Stimulated activated CD4-positive, alpha-beta T cell treated with anti-CD3 and anti-CD28 coated beads, Interleukin-1b, Interleukin-23, amount 100 ng/mL, for 24 hours (primary cell): ENCODE measurements around the gene SNRPA.
"Not testable (repeated sequence)": the region's sequence is repeated elsewhere in the genome, so short reads cannot be mapped to it uniquely, and the experiment has no call there.

Source experiments
- DNase-seq, 4 experiments: peaks; one replicate each; pipeline ENCODE4 v3.0.0-alpha.2; 2020; ENCODE audit warnings: low read depth in 4 of 4, low spot score in 1 of 4

SNRPA gene

DNA sequence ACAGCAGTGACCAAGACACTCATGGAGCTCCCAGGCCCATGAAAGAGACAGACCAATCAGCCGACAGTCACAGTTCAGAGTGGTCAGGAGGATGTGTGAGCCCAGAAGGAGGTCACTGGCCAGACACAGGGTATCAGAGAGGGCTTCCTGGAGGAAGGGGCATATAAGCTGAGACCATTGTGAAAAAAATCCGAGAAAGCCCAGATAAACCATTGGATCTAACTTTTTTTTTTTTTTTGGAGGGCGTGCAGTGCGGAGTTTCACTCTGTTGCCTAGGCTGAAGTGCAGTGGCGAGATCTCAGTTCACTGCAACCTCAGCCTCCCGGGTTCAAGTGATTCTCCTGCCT, 29.9 kb upstream of the SNRPA start:
- no peak for DNase-seq

- no peak for DNase-seq
These were observed 28.9 kb upstream of the SNRPA start for GRCh38 chr19:40721936-40722661.

DNA sequence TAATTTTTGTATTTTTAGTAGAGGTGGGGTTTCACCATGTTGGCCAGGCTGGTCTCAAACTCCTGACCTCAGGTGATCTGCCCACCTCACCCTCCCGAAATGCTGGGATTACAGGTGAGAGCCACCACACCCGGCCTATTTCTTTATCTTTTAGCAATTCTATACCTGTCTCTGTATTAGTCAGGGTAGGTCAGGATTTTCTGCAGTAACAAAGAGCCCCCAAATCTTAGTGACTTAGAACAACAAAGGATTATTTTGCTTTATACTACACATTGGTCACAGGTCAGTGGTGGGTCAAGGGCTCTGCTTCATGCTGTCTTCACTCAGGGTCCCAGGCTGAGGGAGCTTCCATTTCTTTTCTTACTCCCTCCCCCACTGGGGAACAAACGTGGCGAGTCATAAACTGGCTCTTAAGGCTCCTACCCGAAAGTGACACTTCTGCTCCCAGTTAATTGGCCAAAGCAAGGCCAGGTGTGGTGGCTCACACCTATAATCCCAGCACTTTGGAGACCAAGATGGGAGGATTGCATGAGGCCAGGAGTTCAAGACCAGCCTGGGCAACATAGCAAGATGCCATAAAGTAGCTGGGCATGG, 27.2 kb upstream of the SNRPA start:
- DNase-seq, result no peak

DNA sequence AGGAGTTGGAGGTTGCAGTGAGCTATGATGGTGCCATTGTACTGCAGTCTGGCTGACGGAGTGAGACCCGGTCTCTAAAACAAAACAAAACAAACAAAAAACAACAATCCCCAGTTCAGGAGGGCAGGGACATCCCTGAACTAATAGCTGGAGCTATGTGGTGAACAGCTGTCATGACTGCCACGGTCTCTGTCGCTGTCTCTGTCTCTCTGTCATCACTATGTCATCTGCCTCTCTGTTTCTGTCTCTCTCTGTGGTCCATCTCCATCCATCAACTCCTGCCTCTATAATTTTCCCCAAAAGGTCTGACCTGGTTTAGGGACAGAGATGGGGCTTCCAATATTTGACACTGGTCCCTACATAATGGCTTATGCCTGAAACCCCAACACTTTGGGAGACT, 26.7 kb upstream of the SNRPA start:
- DNase-seq, result no peak

GRCh38 chr19:40724855-40725254, 26.1 kb upstream of the SNRPA start:
- DNase-seq, result no peak

GRCh38 chr19:40726279-40726678, 24.7 kb upstream of the SNRPA start:
- no peak for DNase-seq

- not testable (repeated sequence) for DNase-seq
These were observed 20.9 kb upstream of the SNRPA start for GRCh38 chr19:40730065-40730464.

DNA sequence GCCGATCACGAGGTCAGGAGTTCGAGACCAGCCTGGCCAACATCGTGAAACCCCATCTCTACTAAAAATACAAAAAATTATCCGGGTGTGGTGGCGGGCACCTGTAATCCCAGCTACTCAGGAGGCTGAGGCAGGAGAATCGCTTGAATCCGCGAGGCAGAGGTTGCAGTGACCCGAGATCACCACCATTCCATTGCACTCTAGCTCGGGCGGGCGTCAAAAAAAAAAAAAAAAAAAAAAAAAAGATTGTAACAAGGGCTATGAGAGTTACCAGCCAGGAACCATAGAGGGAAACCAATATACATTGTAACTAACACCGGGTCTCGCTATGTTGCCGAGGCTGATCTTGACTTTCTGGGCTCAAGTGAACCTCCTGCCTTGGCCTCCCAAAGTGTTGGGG, 18.7 kb upstream of the SNRPA start:
- DNase-seq, result not testable (repeated sequence)

DNA sequence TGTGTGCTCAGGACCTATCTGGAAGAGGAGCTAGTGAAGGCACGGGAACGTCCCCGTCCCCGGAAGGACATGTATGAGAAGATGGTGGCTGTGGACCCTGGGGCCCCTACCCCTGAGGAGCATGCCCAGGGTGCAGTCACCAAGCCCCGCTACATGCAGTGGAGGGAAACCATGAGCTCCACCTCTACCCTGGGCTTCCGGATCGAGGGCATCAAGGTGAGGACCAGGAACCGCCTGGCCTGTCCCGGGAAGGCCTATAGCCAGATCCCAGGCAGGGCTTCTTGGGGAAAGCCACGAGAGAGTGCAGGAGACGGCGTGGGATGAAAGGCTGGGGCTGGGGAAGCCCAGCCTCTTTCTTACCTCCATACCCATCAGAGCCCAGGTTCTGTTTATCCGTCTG, 17.9 kb upstream of the SNRPA start:
- no peak for DNase-seq

DNA sequence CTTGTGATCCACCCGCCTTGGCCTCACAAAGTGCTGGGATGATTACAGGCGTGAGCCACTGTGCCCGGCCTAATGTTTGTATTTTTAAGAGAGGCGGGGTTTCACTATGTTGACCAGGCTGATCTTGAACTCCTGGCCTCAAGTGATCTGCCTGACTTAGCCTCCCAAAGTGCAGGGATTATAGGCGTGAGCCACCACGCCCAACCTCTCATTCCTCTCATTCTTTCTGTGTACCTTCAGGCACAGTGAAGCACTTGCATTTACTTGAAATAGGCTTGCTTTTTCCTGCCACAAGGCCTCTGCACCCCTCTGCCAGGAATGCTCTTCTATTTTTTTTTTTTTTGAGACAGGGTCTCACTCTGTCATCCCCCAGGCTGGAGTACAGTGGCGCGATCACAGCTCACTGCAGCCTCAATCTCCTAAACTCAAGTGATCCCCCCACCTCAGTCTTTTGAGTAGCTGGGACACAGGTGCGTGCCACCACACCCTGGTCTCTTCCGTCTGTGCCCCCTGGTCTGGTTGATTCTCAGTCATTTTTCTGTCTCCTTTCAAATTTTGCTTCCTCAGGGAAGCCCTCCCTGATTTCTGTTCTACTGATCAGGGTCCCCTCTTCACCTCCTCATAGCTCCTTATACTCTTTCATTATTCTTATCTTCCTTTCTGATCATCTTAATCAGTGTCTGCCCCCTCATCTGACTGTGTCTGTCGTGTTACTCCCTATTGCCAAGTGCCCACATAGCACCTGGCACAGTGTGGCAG, 15.8 kb upstream of the SNRPA start:
- DNase-seq, result no peak

DNA sequence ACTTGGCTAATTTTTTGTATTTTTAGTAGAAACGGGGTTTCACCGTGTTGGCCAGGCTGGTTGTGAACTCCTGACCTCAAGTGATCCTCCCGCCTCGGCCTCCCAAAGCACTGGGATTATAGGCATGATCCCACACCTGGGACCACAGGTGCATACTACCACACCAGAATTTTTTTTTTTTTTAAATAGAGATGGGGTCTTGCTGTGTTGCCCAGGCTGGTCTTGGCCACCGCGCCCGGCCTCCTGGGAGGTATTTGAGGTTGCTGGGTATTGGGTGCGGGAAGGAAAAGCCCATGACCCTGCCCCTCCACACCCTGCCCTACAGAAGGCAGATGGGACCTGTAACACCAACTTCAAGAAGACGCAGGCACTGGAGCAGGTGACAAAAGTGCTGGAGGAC, 14.3 kb upstream of the SNRPA start:
- no peak for DNase-seq

DNA sequence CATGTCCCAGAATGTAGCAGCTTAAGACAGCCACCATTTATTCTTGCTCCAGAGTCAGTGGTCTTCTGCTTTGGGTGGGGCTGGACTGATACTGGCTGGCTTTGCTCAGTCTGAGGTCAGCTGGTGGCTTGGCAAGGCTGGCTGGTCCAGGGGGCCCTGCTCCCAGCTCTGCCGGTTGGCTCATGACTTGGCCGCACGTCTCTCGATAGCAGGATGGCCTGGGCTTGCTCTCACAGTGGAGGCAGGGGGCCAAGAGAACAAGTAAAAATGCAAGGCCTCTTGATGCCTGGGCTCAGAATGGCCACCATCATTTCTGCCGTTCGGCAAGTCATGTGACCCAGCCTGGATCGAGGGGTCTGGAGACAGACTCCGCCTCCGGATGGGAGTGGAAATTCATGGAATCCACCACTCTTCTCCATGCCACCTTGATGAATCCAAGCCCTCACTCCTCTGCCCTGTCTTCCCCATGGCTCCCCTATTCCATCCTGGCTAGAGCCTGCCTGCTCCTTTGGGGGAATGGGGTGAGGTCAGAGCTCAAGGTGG, 13.8 kb upstream of the SNRPA start:
- DNase-seq, result no peak

- DNase-seq, result no peak
These were observed 11.8 kb upstream of the SNRPA start for GRCh38 chr19:40739030-40739839.

DNA sequence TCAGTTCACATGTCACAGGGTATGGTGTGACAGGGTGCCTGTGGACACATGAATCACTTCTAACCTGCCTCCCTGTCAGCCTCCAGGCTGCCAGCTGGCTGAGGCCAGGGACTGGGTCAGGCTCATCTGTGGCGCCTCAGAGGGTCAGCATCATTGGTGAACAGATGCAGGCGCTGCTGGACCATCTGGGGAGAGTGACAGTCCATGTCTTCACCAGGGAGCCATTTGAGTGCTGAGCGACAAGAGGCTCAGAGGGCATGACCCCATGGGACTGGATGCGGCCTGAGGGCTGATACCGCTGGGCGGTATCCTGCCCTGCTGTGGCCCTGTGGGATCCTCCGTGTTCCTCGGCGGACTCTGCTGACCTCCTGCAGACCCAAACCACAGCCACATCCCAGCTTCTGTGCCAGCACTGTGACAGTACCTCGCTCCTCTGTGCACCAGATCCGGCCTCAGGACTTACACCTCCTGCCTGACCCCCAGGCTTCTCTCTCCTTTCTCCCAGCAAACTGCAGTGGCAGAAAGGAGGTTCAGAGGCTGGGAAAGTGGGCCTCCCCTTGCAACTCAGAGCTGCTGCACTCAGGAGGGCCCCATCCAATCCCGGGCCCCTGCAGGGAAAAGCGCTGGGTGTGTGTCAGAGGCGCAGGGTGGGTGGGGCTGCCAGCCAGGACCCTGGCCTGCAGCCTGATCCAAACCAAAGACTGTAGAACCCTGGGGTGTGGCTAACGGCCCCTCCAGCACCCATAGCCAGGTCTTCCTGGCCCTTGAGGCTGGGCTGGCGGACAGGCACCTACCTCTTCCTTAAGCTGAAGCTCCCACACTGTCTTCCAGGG, 10.9 kb upstream of the SNRPA start:
- no peak for DNase-seq

GRCh38 chr19:40740747-40741146, 10.3 kb upstream of the SNRPA start:
- DNase-seq, result no peak

GRCh38 chr19:40741527-40742390, 9.2 kb upstream of the SNRPA start:
- DNase-seq, result no peak

GRCh38 chr19:40742477-40742876, 8.5 kb upstream of the SNRPA start:
- no peak for DNase-seq

- DNase-seq, result no peak
These were observed 8.1 kb upstream of the SNRPA start for GRCh38 chr19:40742886-40743285.

DNA sequence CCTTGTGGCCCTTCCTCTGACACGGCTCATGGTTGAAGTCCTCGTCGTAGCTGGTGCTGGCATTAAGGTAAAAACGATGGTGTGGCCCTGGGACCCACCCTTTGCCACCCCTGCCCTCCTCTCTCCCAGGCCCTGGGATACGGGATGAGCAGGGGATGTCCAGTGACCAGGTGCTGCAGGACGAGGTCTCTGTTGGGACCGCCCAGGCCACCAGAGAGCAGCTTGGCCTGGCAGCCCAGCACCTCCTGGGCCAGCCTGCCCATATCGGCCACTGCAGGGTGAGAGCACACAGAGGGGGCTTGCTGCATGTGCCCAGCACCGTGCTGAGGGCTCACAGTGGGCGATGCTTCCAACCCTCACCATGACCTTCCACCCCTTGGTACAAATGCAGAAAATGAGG, 7.1 kb upstream of the SNRPA start:
- DNase-seq, result no peak
